CD4-positive, alpha-beta T cell treated with Interleukin-17A for 4 hours (primary cell): ENCODE results near the gene DRC3.
"Not testable (repeated sequence)": the region's sequence is repeated elsewhere in the genome, so short reads cannot be mapped to it uniquely, and the experiment has no call there.

Source experiments
- DNase-seq: peaks from one replicate; pipeline ENCODE4 v3.0.0-alpha.2; 2020; ENCODE audit warnings: mixed read lengths

The DRC3 gene

GRCh38 chr17:17994271-17995069, 21.8 kb downstream of the DRC3 start:
- peak; percentile 21 for DNase-seq

- not testable (repeated sequence) for DNase-seq
These were observed 23.2 kb downstream of the DRC3 start for GRCh38 chr17:17995887-17996286.

GRCh38 chr17:17998934-17999333, 26.3 kb downstream of the DRC3 start:
- no peak for DNase-seq

- no peak for DNase-seq
These were observed 26.8 kb downstream of the DRC3 start for GRCh38 chr17:17999364-18000029.

- no peak for DNase-seq
These were observed 27.4 kb downstream of the DRC3 start for GRCh38 chr17:18000030-18000408.

- no peak for DNase-seq
These were observed 29.5 kb downstream of the DRC3 start for GRCh38 chr17:18002171-18002570.

GRCh38 chr17:18004345-18004744, 31.7 kb downstream of the DRC3 start:
- DNase-seq = no peak

- DNase-seq = no peak
These were observed 32.2 kb downstream of the DRC3 start for GRCh38 chr17:18004884-18005305.

- DNase-seq = no peak
These were observed 32.8 kb downstream of the DRC3 start for GRCh38 chr17:18005496-18005895.

- DNase-seq = no peak
These were observed 34.0 kb downstream of the DRC3 start for GRCh38 chr17:18006495-18007239.

- DNase-seq = no peak
These were observed 36.0 kb downstream of the DRC3 start for GRCh38 chr17:18008496-18009268.

GRCh38 chr17:18009609-18010420, 37.2 kb downstream of the DRC3 start:
- DNase-seq = no peak

GRCh38 chr17:18011286-18011685, 38.6 kb downstream of the DRC3 start:
- DNase-seq = no peak

- DNase-seq = no peak
These were observed 41.3 kb downstream of the DRC3 start for GRCh38 chr17:18014006-18014405.

GRCh38 chr17:18015593-18015992, 42.9 kb downstream of the DRC3 start:
- DNase-seq = no peak

- no peak for DNase-seq
These were observed 43.8 kb downstream of the DRC3 start for GRCh38 chr17:18016426-18016825.

- DNase-seq = no peak
These were observed 45.3 kb downstream of the DRC3 start for GRCh38 chr17:18017958-18018357.

- DNase-seq = no peak
These were observed 45.8 kb downstream of the DRC3 start for GRCh38 chr17:18018411-18018921.

GRCh38 chr17:18019838-18020154, 47.1 kb downstream of the DRC3 start:
- DNase-seq = no peak

GRCh38 chr17:18020971-18021370, 48.3 kb downstream of the DRC3 start:
- DNase-seq = no peak

GRCh38 chr17:18021372-18021771, 48.7 kb downstream of the DRC3 start:
- no peak for DNase-seq
